ENCODE data around the gene MTR. TPM values are rescaled to one million over a fixed set of nuclear protein-coding genes. Genes with fewer than 3 reads are reported as not detected.
A peak's percentile ranks its signal among the peaks of the same experiment; 100 is the strongest.

MTR gene
- total RNA-seq, 6 experiments from 2014 or later = 9.4 to 15.4 (median 11.8) TPM

DNA sequence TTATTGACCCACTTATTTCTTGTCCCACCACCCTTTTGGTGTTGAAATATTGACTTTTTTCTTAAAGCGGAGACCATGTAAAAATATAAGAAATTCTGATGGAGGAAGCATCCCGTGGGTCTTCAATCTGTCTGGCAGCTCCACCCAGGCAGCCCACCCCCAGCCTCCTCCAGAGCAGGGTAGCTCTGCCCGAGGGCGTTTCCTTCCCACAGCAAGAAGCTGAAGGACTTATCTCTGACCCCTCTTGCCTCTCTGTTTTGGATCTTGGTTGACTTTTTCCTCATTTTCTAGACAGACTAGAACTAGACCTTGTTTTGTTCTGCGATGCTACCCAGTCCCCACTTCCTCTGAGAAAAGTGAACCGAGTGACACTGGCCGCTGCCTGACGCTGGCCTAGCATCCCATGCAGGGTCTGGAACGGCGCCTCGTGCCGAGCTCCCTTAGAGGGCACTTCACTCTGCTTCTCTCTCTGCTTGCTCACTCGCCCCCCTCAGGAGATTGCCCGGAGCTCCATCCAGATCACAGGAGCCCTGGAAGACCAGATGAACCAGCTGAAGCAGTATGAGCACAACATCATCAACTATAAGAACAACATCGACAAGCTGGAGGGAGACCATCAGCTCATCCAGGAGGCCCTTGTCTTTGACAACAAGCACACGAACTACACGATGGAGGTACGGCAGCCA lies 40.4 kb upstream of the MTR start:
- TF ChIP-seq, protein P1, sequence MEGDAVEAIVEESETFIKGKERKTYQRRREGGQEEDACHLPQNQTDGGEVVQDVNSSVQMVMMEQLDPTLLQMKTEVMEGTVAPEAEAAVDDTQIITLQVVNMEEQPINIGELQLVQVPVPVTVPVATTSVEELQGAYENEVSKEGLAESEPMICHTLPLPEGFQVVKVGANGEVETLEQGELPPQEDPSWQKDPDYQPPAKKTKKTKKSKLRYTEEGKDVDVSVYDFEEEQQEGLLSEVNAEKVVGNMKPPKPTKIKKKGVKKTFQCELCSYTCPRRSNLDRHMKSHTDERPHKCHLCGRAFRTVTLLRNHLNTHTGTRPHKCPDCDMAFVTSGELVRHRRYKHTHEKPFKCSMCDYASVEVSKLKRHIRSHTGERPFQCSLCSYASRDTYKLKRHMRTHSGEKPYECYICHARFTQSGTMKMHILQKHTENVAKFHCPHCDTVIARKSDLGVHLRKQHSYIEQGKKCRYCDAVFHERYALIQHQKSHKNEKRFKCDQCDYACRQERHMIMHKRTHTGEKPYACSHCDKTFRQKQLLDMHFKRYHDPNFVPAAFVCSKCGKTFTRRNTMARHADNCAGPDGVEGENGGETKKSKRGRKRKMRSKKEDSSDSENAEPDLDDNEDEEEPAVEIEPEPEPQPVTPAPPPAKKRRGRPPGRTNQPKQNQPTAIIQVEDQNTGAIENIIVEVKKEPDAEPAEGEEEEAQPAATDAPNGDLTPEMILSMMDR (IDR thresholded peaks at IDR 0.05) = no peak
- no peak for TF ChIP-seq POLR2A (IDR thresholded peaks at IDR 0.05)
- Histone ChIP-seq H3K36me3 (no peaks in the 10 kb centered on the region), H3K27ac (no peak overlapping the region), H3K4me1 (no peaks in the 10 kb centered on the region), H3K4me3 (no peak overlapping the region), H3K27me3 (no peaks in the 10 kb centered on the region), H3K9me3 (no peaks in the 10 kb centered on the region)
- ATAC-seq = no peak
- 76% methylated on average over 18 of the region's 18 CpGs for WGBS (ENCODE audit: insufficient coverage, low coverage, low lambda C conversion rate, missing lambda C conversion rate)
- DNase-seq = no peak
- intact Hi-C loops (cut with DNase I) = loop anchor here in 1 of 2 donors (5.0 kb wide), 1 partner anchor 113 kb away; no protein-coding TSS in a partner anchor

DNA sequence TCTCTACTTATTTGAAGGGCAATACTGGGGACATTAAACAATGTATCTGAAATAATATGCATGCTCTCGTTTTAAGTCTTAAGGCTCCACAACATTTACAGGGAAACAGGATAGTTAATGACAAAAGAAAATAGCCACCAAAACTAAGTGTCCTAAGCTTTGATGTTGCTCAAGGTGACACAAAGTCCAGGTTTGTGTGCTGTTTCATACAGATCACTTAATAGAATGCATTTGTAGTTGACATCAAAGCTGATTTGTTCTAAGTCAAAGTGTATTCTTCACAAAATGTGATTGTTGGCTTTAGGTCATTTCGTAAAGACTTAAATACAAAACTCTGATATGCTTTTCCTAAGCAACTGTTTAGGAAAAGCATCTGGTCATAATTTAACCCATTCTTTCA lies 37.5 kb upstream of the MTR start:
- H3K36me3 ChIP-seq = no peaks in the 10 kb centered on the region
- H3K27me3 ChIP-seq = no peaks in the 10 kb centered on the region
- H3K9me3 ChIP-seq = no peaks in the 10 kb centered on the region
- H3K27ac ChIP-seq = no peak overlapping the region
- H3K4me3 ChIP-seq = no peak overlapping the region
- WGBS (ENCODE audit: insufficient coverage, low coverage, low lambda C conversion rate, missing lambda C conversion rate) = 60% methylated on average over 2 of the region's 2 CpGs
- no peak for ATAC-seq
- peaks cover 0 to 15% (median 6%) of the 10 kb centered on the region in 4 donors for H3K4me1 ChIP-seq
- no peak for TF ChIP-seq POLR2A (IDR thresholded peaks at IDR 0.05)
- TF ChIP-seq, protein P1 (IDR thresholded peaks at IDR 0.05) = no peak
- intact Hi-C loops (cut with DNase I) = loop anchor here in 1 of 2 donors (5.0 kb wide), 1 partner anchor 110 kb away; no protein-coding TSS in a partner anchor
- no peak for DNase-seq

DNA sequence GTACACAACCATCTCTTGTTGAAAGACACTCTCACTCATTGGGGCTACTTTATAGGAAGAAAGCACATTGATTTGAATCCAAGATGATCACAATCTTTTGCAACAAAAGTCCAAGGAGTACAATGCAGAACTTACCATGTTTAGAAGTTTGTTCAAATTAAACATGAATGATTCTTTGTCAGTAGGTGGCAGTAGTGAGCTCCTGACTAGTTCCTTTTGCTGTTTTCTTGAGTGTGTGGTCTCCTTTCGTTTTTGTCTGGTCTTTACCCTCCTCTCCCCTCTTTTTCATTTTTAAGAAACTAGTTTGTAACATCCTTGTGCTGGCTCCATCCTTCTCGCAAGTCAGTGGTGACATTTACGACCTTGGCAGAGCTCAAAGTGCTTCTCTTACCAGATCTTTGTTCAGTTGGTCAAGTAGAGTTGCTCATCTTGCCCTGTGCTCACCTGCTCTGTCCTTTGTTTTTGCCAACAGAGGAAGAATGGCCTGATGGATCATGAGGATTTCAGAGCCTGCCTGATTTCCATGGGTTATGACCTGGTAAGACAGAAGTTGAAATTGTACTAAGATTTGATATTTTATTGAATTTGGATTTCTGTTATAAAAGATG lies 35.7 kb upstream of the MTR start:
- peaks cover 0 to 15% (median 6%) of the 10 kb centered on the region in 4 donors for H3K4me1 ChIP-seq
- no peak overlapping the region for H3K4me3 ChIP-seq
- ATAC-seq = peak in 3 of 4 donors; percentile 62 to 67 (median 63)
- no peaks in the 10 kb centered on the region for H3K27me3 ChIP-seq
- WGBS (ENCODE audit: insufficient coverage, low coverage, low lambda C conversion rate, missing lambda C conversion rate) = 33% methylated on average over 3 of the region's 3 CpGs
- intact Hi-C loops (cut with DNase I) = loop anchor here in 1 of 2 donors (5.0 kb wide), 1 partner anchor 108 kb away; no protein-coding TSS in a partner anchor
- no peak for TF ChIP-seq POLR2A (IDR thresholded peaks at IDR 0.05)
- TF ChIP-seq, protein P1 (IDR thresholded peaks at IDR 0.05) = peak; percentile 62 to 76 (median 68)
- no peak for DNase-seq
- no peaks in the 10 kb centered on the region for H3K9me3 ChIP-seq
- no peak overlapping the region for H3K27ac ChIP-seq
- no peaks in the 10 kb centered on the region for H3K36me3 ChIP-seq

DNA sequence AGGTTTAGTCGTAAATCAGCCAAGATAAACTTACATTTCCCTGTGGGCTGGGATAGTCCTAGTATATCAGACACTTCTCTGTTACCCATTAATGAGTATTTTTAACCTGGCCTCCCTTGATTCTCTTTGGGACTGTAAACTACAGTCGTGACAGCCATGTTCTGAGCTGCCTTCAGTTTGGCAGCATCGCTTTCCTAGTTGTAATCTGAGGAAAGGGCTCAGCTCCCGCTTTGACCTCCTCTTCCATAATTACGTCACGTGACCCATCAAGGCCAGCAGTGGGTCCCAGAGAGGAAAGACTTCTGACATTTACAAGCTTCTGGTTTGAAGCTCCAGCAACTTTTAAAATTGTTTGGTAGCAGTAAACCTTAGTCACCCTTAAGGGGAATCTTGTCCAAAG lies 34.6 kb upstream of the MTR start:
- no peak for DNase-seq
- TF ChIP-seq, protein P1 (IDR thresholded peaks at IDR 0.05) = no peak
- no peak for TF ChIP-seq POLR2A (IDR thresholded peaks at IDR 0.05)
- Histone ChIP-seq H3K4me3 (no peak overlapping the region), H3K27ac (no peak overlapping the region), H3K9me3 (no peaks in the 10 kb centered on the region), H3K27me3 (no peaks in the 10 kb centered on the region), H3K4me1 (peaks cover 0 to 16% (median 6%) of the 10 kb centered on the region in 4 donors), H3K36me3 (no peaks in the 10 kb centered on the region)
- ATAC-seq = peak in 1 of 4 donors; percentile 29
- WGBS (ENCODE audit: insufficient coverage, low coverage, low lambda C conversion rate, missing lambda C conversion rate) = 32% methylated on average over 6 of the region's 6 CpGs
- intact Hi-C loops (cut with DNase I) = loop anchor here in 1 of 2 donors (5.0 kb wide), 1 partner anchor 107 kb away; no protein-coding TSS in a partner anchor
